NCI-H748 (cell line): ENCODE results near the gene OR4M1.
"Not testable (repeated sequence)": the region's sequence is repeated elsewhere in the genome, so short reads cannot be mapped to it uniquely, and the experiment has no call there.

Experiments used
- DNase-seq: peaks from one replicate; lab custom pipeline; 2025; ENCODE audit not compliant: unreplicated experiment; lab: John Stamatoyannopoulos, UW

Gene OR4M1

GRCh38 chr14:19773204-19773603 lies at the start of gene OR4M1:
Gene OR4M1, plus strand, starts transcription at chr14:19773504. Its CDS starts 6,819 bp downstream, at chr14:19780323.
- not testable (repeated sequence) for DNase-seq

- no peak for DNase-seq
Measured at GRCh38 chr14:19729359-19729758, 43.9 kb upstream of the OR4M1 start.

GRCh38 chr14:19729763-19730162 lies 43.5 kb upstream of the OR4M1 start:
- no peak for DNase-seq

- not testable (repeated sequence) for DNase-seq
Measured at GRCh38 chr14:19733893-19734292, 39.4 kb upstream of the OR4M1 start.

- no peak for DNase-seq
Measured at GRCh38 chr14:19743256-19743655, 30.0 kb upstream of the OR4M1 start, which contains the start of gene OR4Q3. Gene OR4Q3, plus strand, starts transcription at chr14:19743571.

- not testable (repeated sequence) for DNase-seq
Measured at GRCh38 chr14:19752316-19752715, 21.0 kb upstream of the OR4M1 start.

- DNase-seq, result no peak
Measured at GRCh38 chr14:19754172-19754571, 19.1 kb upstream of the OR4M1 start.

- not testable (repeated sequence) for DNase-seq
Measured at GRCh38 chr14:19771491-19771890, 1.8 kb upstream of the OR4M1 start.

GRCh38 chr14:19771895-19772430 lies 1.3 kb upstream of the OR4M1 start:
- no peak for DNase-seq

GRCh38 chr14:19772454-19772853 lies 850 bp upstream of the OR4M1 start:
- not testable (repeated sequence) for DNase-seq

GRCh38 chr14:19775587-19775986 lies 2.3 kb downstream of the OR4M1 start:
- no peak for DNase-seq

GRCh38 chr14:19785848-19786247 lies 12.5 kb downstream of the OR4M1 start:
- DNase-seq, result not testable (repeated sequence)

- not testable (repeated sequence) for DNase-seq
Measured at GRCh38 chr14:19787318-19787717, 14.0 kb downstream of the OR4M1 start.

GRCh38 chr14:19788150-19788549 lies 14.8 kb downstream of the OR4M1 start:
- not testable (repeated sequence) for DNase-seq

- not testable (repeated sequence) for DNase-seq
Measured at GRCh38 chr14:19796520-19797108, 23.3 kb downstream of the OR4M1 start.

GRCh38 chr14:19799880-19800279 lies 26.6 kb downstream of the OR4M1 start:
- DNase-seq, result no peak

- DNase-seq, result peak; percentile 3
Measured at GRCh38 chr14:19800282-19801117, 27.2 kb downstream of the OR4M1 start.

- DNase-seq, result no peak
Measured at GRCh38 chr14:19801118-19801464, 27.8 kb downstream of the OR4M1 start.

GRCh38 chr14:19803470-19803869 lies 30.2 kb downstream of the OR4M1 start, which contains the start of gene OR4N2:
Gene OR4N2, plus strand, starts transcription at chr14:19803770. Its CDS starts 23,679 bp downstream, at chr14:19827449.
- not testable (repeated sequence) for DNase-seq

GRCh38 chr14:19813171-19813920 lies 40.0 kb downstream of the OR4M1 start:
- not testable (repeated sequence) for DNase-seq

- DNase-seq, result not testable (repeated sequence)
Measured at GRCh38 chr14:19819879-19820278, 46.6 kb downstream of the OR4M1 start.
